Brain microvascular endothelial cell (primary cell): ENCODE data around the gene IGF1R.

Experiments
- DNase-seq: peaks from one replicate; pipeline ENCODE4 v3.0.0-alpha.2; 2020
- H3K27ac ChIP-seq: fragments of 250-450 bp; sonication (Bioruptor Pico); 2 replicates; pipeline ENCODE4 v1.5.1; 2020; ENCODE audit warnings: mild to moderate bottlenecking, moderate library complexity
- H3K27me3 ChIP-seq: fragments of 250-450 bp; sonication (Bioruptor Pico); replicated peaks from 2 replicates; pipeline ENCODE4 v1.5.1; 2020; ENCODE audit warnings: mild to moderate bottlenecking
- H3K36me3 ChIP-seq: fragments of 250-450 bp; sonication (Bioruptor Pico); replicated peaks from 2 replicates; pipeline ENCODE4 v1.5.1; 2020; ENCODE audit warnings: mild to moderate bottlenecking
- H3K4me3 ChIP-seq: 2 replicates; pipeline ENCODE4 v1.5.1; 2011; ENCODE audit warnings: low read depth, mild to moderate bottlenecking, control low read depth, low read length, moderate library complexity
- CTCF ChIP-seq: IDR thresholded peaks from 2 replicates; pipeline ENCODE4 v1.5.1; 2011; ENCODE audit warnings: low read depth, mild to moderate bottlenecking, moderate library complexity, low read length, control low read depth, inconsistent platforms; ENCODE audit errors: missing control alignments
- in situ Hi-C: cut with HindIII; loops from 2 replicates; pipeline ENCODE4 v1.10.0; 2017; ENCODE audit warnings: low sequenced_read_pairs, low pct_ligation_motif_present

The IGF1R gene

GRCh38 chr15:98620020-98620419, 28.3 kb upstream of the IGF1R start:
- TF ChIP-seq CTCF: no peak
- no peak for DNase-seq
- no peak overlapping the region for H3K27ac ChIP-seq
- H3K4me3 ChIP-seq: no peak overlapping the region
- H3K36me3 ChIP-seq: no peaks in the 10 kb centered on the region
- in situ Hi-C loops: no loop called here
- peaks cover 16% of the 10 kb centered on the region for H3K27me3 ChIP-seq

- DNase-seq: no peak
- Histone ChIP-seq H3K4me3 (no peak overlapping the region), H3K27me3 (peaks cover 16% of the 10 kb centered on the region), H3K36me3 (no peaks in the 10 kb centered on the region), H3K27ac (no peak overlapping the region)
- TF ChIP-seq CTCF: no peak
- in situ Hi-C loops: no loop called here
These were observed 27.3 kb upstream of the IGF1R start for GRCh38 chr15:98621021-98621420.

- no peak overlapping the region for H3K27ac ChIP-seq
- no peak overlapping the region for H3K4me3 ChIP-seq
- in situ Hi-C loops: no loop called here
- H3K27me3 ChIP-seq: peaks cover 12% of the 10 kb centered on the region
- DNase-seq: no peak
- H3K36me3 ChIP-seq: no peaks in the 10 kb centered on the region
- no peak for TF ChIP-seq CTCF
These were observed 22.7 kb upstream of the IGF1R start for GRCh38 chr15:98625614-98626013.

- in situ Hi-C loops: no loop called here
- no peak for DNase-seq
- no peak overlapping the region for H3K4me3 ChIP-seq
- H3K27ac ChIP-seq: no peak overlapping the region
- no peak for TF ChIP-seq CTCF
- H3K36me3 ChIP-seq: no peaks in the 10 kb centered on the region
- H3K27me3 ChIP-seq: peaks cover 12% of the 10 kb centered on the region
These were observed 22.2 kb upstream of the IGF1R start for GRCh38 chr15:98626153-98626552.

GRCh38 chr15:98628216-98628615, 20.1 kb upstream of the IGF1R start:
- no peak for DNase-seq
- Histone ChIP-seq H3K36me3 (no peaks in the 10 kb centered on the region), H3K27me3 (peaks cover 9% of the 10 kb centered on the region), H3K27ac (no peak overlapping the region), H3K4me3 (no peak overlapping the region)
- TF ChIP-seq CTCF: no peak
- in situ Hi-C loops: no loop called here

- no peak for DNase-seq
- no peak for TF ChIP-seq CTCF
- Histone ChIP-seq H3K27ac (no peak overlapping the region), H3K27me3 (peaks cover 3% of the 10 kb centered on the region), H3K36me3 (no peaks in the 10 kb centered on the region), H3K4me3 (no peak overlapping the region)
- in situ Hi-C loops: no loop called here
These were observed 12.5 kb upstream of the IGF1R start for GRCh38 chr15:98635848-98636247.
